ENCODE results near the gene TNNI3K. TPM values are rescaled to one million over a fixed set of nuclear protein-coding genes. Genes with fewer than 3 reads are reported as not detected.

The TNNI3K gene
- total RNA-seq, 1 donor = 1.3 TPM

GRCh38 chr1:74463333-74463988 is 228.3 kb downstream of the TNNI3K start:
- no peak for TF ChIP-seq CTCF (IDR thresholded peaks at IDR 0.05; ENCODE audit: insufficient read depth, low read depth, low read length)
- peak; percentile 3 for DNase-seq (ENCODE audit: low read depth)
- no peak overlapping the region for H3K4me3 ChIP-seq (ENCODE audit: low read depth, low read length)

GRCh38 chr1:74464037-74464436 is 228.8 kb downstream of the TNNI3K start:
- TF ChIP-seq CTCF (IDR thresholded peaks at IDR 0.05; ENCODE audit: insufficient read depth, low read depth, low read length) = no peak
- peak; percentile 1 for DNase-seq (ENCODE audit: low read depth)
- no peak overlapping the region for H3K4me3 ChIP-seq (ENCODE audit: low read depth, low read length)

- no peak for DNase-seq (ENCODE audit: low read depth)
- no peak overlapping the region for H3K4me3 ChIP-seq (ENCODE audit: low read depth, low read length)
- no peak for TF ChIP-seq CTCF (IDR thresholded peaks at IDR 0.05; ENCODE audit: insufficient read depth, low read depth, low read length)
These were observed 230.1 kb downstream of the TNNI3K start for GRCh38 chr1:74465193-74465681.

- H3K4me3 ChIP-seq (ENCODE audit: low read depth, low read length) = no peak overlapping the region
- TF ChIP-seq CTCF (IDR thresholded peaks at IDR 0.05; ENCODE audit: insufficient read depth, low read depth, low read length) = no peak
- DNase-seq (ENCODE audit: low read depth) = no peak
These were observed 232.7 kb downstream of the TNNI3K start for GRCh38 chr1:74467786-74468377.

- peak; percentile 63 for TF ChIP-seq CTCF (IDR thresholded peaks at IDR 0.05; ENCODE audit: insufficient read depth, low read depth, low read length)
- H3K4me3 ChIP-seq (ENCODE audit: low read depth, low read length) = no peak overlapping the region
- DNase-seq (ENCODE audit: low read depth) = peak; percentile 36
These were observed 233.9 kb downstream of the TNNI3K start for GRCh38 chr1:74468982-74469603.

- no peak for TF ChIP-seq CTCF (IDR thresholded peaks at IDR 0.05; ENCODE audit: insufficient read depth, low read depth, low read length)
- no peak overlapping the region for H3K4me3 ChIP-seq (ENCODE audit: low read depth, low read length)
- no peak for DNase-seq (ENCODE audit: low read depth)
These were observed 235.1 kb downstream of the TNNI3K start for GRCh38 chr1:74470251-74470650.
